GM19468 (cell line): ENCODE measurements around the gene MXD4.

Experiments used
- ATAC-seq: cut with Tn5 transposase; IDR thresholded peaks from one replicate; pipeline ENCODE4 v1.9.1; 2021; ENCODE audit warnings: mild to moderate bottlenecking, moderate library complexity, moderate number of reproducible peaks; ENCODE audit not compliant: unreplicated experiment; ENCODE audit errors: extremely low read depth

Gene MXD4, protein sequence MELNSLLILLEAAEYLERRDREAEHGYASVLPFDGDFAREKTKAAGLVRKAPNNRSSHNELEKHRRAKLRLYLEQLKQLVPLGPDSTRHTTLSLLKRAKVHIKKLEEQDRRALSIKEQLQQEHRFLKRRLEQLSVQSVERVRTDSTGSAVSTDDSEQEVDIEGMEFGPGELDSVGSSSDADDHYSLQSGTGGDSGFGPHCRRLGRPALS

DNA sequence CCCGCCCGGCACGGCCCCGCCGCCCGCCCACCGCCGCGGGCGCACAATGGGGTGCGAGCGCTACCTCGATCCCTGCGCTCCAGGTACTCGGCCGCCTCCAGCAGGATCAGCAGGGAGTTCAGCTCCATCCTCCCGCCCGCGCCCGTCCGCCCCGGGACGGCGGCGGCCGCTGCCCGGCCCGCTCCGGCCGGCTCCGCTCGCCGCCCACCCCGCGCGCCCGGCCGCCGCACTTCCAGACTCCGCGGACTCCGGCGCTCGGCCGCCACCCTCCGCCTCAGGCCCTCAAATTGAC lies at the start of gene MXD4:
Gene MXD4 (minus strand): TSS at position 257 of the 292 bp plus-strand sequence. CDS start 129 bp downstream, at position 128.
- ATAC-seq = no peak

DNA sequence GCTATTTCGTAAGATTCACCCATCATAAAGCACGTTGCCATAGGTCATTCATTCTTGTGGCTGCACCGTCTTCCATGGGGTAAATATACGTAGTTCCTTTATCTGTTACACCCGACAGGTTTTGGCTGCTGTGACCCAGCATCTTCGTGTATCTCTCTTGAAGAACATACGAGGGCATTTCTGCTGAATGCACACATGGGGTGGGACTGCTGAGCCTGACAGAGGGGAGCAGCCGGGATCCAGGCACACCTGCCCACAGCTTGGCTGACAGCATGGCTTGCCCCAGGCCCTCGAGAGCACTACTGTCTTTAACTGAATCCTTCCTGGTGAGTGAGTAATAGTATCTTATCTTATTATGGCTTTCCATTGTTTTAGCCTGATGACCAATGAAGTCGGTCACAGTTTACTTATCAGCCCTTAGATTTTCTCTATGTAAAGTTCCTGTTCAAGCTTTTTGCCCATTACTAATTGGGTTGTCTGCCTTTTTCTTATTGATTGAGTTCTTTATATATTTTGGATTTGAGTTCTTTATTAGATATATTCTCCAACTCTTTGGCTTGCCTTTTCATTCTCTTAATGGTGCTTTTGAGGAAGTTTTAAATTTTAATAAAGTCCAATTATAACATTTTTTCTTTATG lies 45.0 kb upstream of the MXD4 start:
- ATAC-seq = no peak

DNA sequence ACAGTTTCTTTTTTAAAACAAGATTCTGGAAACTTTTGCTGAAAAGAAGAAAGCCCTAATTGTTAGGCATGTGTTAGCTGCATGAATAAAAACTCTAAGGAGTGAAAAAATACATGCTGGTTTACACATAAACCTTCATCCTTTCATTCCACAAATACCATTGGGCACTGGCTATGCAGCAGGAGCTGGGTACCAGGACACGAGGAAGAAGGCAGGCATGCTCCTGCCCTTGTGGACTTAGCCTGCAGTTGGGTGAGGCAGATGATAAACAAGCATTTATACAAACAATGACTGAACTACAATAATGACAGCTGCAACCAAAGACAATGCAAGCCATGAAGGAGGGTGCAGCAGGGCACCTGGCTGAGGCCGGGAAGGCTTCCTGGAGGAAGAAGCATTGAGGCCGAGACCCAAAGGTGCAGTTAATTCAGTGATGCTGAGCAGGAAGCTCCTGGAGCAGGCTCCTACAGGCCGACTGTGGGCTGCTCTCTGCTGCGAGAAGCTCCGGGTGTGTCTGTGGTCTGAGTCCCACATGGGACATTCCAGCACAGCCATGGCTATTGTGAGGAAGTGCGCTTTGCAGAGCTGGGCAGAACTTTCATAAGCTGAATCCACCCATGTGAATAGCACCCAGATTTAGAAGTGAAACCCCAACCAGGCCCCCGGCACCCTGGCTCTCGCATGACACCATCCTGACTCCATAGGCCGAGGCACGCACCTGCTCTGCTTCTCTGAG lies 44.0 kb upstream of the MXD4 start:
- ATAC-seq = no peak

DNA sequence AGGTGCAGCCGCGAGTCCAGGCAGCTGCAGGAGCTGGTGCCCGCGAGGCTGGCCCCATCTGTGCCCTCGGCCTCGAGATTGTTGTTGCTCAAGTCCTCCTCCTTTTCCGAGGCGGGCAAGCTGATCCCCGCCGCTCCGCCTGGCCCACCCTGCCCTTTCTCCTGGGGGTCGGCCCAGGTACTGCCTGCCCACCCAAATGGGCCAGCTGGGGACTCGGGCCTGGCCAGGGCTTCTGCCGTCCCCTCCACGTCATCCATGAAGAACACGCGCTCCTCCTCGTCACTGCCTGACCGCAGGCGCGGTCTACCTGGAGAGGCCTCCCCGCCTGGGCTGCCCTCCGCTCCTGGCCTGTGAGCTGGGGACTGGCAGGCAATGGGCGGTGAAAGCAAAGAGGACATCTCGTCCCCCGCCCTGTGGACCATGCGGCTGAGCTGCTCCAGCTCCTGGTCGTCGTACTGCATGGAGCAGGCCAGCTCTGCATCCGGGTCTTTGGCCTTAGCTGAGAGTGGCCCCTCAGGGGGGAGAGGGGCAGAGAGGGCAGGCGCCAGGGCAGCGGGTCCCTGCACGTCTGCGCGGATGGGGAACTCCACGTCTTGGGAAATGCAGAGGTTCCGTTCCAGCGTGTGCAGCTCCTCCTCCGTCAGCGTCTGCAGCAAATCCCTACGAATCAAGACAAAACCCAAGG lies 43.1 kb upstream of the MXD4 start:
- ATAC-seq = no peak

DNA sequence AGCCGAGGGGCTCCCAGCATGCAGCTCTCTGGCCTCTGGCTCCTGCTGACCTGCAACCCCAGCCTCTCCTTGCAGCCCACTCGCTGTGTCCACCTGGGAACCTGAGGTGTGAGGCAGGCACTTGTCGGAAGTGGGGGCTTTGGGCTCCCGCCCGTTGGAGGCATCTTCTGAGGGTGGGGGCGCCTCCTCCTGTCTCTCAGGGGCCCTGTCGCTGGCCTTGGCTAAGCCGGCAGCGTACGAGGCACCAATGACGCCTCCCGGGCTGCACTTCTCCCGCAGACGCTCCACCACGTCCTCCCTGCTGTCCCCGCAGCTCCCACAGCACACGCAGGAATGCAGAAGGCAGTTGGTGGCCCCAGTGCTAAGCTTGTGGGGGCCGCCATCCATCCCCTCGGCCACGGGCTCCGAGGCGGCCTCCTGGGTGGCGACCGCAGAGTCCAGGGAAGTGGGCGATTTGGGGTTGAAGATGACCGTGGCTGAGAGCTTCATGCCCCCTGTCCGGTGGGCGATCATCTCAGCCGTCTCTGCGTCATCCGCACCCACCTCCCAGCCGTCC lies 42.5 kb upstream of the MXD4 start:
- no peak for ATAC-seq

DNA sequence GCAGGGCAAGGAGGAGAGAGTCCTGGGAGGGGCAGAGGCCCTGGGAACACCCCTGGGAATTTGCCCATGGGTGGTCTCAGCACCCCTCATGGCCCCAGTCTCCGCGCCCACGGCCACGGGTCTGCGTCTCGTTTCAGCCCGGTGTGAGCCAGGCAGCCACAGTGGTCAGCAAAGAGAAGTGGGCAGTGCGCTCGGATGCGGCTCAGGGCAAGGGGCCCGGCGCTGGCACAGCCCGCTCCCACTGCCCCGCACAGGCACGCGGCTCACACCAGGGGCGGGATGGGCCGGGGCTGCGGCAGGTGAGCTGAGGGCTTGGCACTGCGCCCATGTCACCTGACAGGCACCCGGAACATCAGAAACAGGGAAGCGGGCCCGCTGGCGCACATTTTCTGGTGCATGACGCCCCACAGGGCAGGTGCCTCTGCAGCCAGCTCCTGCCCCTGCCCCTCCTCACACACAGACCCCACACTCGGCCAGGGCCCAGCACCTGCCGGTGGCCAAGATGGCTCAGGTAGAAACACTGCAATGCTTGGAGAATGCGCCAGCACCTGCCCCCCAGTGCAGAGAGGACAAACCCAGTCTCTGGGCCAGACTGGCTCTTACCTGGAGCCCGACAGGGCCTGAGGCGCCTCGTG lies 41.9 kb upstream of the MXD4 start:
- ATAC-seq = no peak

DNA sequence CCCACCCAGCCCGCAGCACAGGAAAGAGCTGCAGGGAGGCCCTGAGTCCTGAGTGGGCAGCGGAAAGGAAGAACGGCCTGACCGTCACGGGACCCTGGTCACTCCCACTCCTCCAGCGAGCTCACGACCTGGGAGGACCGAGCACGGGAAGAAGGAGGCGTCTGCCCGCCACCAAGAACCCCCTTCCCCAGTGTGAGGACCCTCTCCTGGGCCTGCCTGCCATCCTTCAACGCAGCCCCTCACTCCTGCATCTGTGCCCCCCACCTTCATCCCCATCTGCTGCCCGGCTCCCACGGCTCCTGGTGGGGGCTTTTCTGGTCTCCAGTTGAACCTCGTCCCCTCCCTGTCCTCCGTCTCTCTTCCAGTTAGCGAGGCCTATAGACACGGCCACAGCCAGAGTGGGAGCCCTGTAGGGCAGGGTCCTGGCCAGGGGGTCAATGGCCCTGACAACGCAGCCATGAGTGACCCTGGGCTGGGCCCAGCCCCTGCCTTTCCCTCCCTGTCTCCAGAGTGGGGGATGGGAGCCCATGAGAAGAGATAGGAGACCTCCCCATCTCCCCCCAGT lies 41.3 kb upstream of the MXD4 start:
- ATAC-seq = no peak

DNA sequence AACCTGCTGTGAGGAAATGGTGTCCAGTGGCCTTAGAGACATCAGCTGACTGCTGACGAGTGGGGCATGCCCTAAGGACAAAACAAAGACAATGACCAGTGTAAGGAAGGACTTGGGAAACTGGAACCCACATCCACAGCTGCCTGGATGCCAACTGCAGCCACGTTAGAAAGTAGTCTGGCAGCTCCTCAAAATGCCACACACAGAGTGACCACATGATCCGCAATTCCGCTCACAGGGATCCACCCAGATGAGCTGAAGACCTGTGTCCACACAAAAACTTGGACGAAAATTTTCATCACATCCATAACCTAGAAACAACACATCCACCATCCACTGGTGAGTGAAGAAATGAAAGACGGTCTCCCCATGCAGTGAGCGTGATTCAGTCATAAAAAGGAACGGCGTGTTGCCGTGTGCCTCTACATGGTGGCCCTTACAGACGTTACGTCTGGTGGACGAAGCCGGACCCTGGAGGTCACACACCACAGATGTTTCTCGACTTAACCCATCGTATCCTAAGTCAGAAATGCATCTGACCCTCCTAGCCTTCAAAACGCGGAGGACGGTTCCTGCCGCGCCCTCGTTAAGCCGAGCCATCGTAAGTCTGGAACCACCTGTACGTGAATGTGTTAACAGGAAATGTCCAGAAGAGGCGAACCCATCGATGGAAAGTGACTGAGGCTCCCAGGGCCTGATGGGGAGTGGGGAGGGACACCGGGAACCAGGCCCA lies 40.6 kb upstream of the MXD4 start:
- ATAC-seq = no peak

DNA sequence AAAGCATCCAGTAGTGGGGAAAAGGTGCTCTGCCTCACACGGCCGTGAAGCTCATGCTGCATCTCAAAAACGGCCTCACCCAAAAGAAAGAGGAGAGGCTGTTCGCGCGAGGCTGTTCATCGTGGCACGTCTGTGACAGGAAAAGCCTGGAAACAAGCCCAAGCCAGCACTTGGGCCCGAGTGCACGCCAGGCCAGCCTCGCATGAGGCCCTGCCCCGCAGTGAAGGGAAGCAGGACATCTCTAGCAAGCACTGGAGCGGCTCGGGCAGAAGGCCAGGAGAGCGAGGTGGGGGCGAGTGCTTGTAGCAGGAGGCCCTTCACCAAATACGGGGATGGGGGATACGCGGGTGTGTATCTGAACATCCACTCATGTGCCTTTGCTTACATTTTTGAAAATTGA lies 39.9 kb upstream of the MXD4 start:
- no peak for ATAC-seq

DNA sequence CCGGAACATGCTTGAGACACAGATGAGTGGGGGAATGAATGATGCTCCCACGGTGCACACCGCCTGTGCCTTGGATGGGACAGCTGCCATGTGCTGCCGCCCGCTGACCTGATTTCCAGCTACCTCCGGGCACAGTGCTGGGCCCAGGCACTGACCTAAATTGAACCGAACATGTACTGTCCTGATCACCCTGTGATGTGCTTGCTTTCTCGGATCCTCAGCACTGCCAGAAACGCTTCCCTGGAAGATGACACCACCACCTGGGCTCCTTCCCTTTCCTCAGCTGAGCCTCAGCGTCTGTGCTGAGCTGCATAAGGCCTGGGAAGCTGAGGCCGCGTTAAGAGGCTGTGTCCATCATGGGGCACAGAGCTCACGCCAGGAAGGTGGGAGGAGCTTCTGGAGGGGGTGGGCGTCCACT lies 39.3 kb upstream of the MXD4 start:
- ATAC-seq = no peak

DNA sequence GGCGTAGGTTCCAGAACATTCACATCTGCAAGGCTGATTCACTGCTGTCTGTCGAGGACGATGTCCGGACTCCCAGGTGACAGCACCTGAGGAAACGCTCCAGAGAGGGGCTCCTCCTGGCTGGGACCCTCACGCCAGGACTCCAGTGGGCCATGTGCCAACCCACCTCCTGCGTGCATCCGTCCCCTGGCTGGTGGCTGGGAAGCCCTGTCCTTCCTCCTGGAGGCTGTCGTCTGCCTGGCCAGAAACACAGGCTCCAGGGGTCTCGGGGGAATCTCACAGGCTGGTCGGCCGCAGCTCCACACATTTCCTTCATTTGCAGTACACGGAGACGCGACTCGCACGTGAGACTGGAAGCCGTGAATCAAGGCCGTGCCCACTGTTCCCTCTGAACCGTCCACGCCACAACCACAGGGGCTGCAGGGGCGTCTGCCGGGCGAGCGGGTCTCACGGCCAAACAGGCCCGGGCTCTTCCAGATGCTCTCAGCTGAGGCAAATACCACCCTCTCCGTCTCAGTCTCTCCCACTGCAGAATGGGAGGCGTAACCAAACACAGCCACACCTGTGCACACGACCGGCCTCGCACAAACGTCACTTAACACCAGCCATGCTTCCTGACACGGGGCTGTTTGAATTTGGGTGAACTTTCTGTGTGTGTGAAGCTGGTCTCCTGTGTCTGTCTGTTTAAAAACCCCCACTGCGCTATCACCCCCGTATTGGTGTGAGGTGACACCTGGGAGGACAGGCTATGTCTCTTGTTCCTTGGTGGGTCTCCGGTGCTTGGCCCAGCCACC lies 38.7 kb upstream of the MXD4 start:
- ATAC-seq = no peak

DNA sequence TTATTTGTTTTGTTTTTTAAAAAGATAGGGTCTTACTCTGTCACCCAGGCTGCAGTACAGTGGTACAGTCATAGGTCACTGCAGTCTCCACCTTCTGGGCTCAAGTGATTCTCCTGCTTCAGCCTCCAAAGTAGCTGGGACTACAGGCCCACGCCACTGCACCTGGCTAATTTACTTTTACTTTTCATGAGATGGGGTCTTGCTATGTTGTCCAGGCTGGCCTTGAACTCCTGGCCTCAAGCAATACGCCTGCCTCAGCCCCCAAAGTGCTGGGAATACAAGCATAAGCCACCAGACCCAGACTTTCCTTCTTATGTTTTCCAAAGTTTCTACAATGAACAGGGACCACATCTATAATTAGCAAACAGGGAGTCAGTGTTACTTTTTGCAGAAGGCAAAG lies 37.9 kb upstream of the MXD4 start:
- ATAC-seq = no peak

DNA sequence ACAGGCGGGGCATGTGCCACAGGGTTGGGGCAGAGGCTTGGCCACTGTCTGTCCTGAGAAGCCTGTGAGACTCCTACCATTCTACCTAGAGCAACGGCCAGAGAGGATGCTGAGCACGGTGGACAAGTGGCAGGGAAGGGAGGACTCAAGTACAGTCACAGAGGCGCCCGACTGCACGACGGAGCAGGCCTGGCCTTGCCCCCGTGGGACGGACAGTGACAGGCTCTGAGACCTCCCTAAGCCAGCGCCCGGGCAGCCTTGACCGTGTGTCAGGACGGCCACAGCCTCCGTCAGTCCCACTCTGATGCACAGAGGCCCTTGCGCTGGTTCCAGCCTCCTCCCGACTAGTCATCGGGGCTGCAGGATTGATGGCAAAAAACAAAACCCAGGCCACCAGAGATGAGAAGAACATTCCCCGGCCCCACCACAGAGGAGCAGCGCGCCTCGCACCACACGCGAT lies 36.7 kb upstream of the MXD4 start:
- ATAC-seq = no peak

DNA sequence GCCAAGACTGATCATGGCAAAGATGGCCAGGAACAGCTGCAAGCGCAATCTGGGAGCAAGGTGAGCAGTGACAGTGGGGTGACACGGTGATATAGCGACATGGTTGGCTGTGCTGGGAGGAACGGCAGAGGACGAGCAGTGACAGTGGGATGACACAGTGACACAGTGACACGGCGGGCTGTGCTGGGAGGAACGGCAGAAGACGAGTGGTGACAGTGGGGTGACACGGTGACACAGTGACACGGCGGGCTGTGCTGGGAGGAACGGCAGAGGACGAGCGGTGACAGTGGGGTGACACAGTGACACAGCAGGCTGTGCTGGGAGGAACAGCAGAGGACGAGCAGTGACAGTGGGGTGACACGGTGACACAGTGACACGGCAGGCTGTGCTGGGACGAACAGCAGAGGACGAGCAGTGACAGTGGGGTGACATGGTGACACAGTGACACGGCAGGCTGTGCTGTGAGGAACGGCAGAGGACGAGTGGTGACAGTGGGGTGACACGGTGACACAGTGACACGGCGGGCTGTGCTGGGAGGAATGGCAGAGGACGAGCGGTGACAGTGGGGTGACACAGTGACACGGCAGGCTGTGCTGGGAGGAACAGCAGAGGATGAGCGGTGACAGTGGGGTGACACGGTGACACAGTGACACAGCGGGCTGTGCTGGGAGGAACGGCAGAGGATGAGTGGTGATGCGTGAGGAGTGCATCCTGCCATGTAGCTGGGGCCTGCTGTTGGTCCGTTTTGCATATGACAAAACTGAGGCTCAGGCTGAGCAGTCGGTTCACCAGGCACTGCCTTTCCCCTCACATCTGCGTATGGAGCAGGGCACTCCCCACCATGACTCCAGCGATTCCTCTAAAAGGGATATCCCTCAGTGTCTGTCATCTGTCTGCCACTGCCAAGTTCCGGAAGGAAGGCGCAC lies 36.0 kb upstream of the MXD4 start:
- no peak for ATAC-seq

DNA sequence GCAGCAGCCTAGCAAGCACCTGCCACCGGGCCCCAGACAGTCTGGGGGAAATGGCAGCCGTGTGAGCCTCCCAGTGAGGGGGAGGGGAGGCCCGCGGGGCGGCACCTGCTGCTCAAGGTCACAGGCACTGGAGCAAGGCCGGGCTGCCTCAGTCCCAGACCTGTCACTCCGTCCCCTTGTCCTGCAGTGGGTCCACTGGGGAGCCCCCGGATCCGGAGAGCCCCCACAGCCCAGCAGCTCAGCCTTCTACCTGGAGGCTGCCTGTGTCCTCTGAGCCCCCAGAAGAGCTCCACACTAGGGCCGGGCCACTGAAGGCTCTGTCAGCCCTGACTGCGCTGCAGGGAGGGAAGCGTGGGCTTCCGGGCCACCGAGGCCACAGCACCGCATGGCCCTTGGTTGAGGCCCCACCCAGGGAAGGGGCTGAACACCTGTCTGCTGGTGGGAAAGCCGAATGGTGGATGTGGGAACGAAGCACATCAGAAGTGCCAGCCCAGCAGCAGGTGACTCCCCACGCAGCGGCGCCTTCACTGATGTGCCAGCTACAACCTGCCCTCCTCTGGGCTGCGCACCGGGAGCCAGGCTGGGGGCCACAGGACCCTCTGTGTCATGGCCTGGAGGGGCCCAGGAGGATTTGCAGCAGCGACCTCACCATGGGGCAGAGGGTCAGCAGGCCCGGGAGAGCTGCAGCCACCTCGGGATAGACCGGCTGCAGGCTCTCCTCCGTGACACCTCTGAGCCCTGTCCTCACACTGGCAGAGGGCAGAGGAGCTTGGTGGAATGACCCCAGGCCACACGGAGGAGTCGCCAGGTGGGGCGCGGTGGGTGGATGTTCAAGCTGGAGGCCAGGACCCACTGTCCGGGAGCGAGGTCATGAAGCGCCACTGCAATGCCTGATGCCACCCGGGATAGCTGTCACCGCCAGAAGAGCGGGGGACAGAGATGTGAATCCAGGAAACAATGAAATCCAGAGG lies 35.0 kb upstream of the MXD4 start:
- no peak for ATAC-seq

DNA sequence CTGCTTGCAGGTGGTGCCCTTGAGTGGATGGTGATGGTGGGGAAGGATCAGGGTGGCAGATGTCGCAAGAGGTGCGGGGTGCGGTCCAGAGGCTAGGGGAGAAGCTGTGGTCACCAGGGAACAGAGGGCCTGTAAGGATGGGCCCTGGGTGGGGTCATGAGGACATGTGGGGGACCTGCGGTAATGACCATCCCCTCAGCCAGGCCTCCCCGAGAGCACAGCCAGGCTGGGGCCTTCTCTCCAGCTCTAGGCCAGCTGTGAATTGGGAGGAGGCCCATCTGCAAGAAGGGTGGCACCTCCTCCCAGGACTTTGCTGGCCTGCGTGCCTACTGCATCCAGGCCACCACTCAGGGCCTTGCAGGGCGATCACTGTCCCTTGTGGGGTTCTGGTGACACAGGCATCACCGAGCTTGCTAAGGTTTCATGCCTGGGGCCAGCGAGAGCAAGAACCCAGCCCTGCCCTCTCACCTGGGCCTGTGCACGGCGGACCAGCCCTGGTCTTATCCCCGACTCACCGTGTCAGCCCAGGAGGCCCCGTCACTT lies 34.1 kb upstream of the MXD4 start:
- ATAC-seq = no peak
